DMS 273 (cell line): ENCODE results near the gene IDS.
A peak's percentile ranks its signal among the peaks of the same experiment; 100 is the strongest.
"Not testable (repeated sequence)": the region's sequence is repeated elsewhere in the genome, so short reads cannot be mapped to it uniquely, and the experiment has no call there.

Experiments used
- DNase-seq: peaks from one replicate; lab custom pipeline; 2025; ENCODE audit not compliant: unreplicated experiment; lab: John Stamatoyannopoulos, UW

The IDS gene

DNA sequence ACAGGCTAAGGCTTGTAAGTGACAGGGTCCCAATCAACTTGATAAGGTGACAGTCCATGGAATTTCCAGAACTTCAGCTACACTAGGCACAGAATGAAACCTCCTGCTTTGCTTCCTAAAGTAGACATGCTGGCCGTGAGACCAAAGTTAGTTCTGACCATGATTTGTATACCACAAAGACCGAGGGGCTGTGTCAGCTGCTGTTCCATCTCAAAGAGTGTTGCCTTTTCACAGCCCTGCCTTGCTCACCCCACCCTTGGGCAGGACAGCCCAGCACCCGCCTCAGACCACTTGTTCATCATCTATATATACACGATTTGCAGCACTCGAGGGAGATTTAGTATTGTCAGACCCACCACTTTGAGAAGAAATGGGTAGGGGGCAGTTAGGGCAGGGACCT is 5.3 kb downstream of the IDS start:
- no peak for DNase-seq

GRCh38 chrX:149498767-149499166 is 6.3 kb downstream of the IDS start:
- no peak for DNase-seq

DNA sequence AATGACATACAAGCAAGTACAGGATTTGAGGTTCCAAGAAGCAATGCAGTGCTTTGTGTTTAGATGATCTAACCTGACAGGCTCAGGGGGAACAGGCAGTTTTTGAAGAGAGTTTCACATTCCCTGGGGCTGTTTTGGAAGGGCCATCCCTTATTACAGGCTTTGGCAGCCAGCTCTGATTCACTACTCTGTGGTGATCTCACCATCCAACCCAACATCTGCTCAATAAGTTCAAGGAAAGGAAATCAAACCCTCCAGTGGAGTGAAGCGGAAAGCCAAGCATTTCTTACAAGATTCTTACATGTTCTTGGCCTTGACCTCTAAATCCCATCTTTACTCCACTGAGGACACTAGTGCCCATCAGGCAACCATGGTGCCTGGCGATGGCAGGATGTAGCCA is 7.5 kb downstream of the IDS start:
- DNase-seq: peak; percentile 23

DNA sequence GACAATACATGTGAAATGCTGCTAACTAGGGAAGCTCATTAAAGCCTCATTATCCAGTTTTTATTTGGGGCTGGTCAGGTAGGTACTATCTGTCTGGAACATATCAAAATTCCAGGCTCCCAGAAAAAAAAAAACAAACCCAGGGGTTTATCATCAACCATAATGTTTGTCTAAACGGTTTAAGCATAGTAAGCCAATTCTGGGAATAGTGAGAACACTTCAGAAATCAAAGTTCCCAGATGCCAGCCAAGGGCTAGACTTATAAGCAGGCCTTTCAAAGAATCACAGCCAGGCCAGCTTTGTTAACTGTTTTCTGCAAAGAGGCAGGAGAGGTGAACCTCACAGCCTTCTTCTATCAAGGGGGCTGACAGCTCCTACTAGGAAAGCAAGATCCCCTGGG is 8.1 kb downstream of the IDS start:
- no peak for DNase-seq

GRCh38 chrX:149495573-149496071 is 9.5 kb downstream of the IDS start:
- no peak for DNase-seq

GRCh38 chrX:149494844-149495565 is 10.1 kb downstream of the IDS start:
- DNase-seq: no peak

DNA sequence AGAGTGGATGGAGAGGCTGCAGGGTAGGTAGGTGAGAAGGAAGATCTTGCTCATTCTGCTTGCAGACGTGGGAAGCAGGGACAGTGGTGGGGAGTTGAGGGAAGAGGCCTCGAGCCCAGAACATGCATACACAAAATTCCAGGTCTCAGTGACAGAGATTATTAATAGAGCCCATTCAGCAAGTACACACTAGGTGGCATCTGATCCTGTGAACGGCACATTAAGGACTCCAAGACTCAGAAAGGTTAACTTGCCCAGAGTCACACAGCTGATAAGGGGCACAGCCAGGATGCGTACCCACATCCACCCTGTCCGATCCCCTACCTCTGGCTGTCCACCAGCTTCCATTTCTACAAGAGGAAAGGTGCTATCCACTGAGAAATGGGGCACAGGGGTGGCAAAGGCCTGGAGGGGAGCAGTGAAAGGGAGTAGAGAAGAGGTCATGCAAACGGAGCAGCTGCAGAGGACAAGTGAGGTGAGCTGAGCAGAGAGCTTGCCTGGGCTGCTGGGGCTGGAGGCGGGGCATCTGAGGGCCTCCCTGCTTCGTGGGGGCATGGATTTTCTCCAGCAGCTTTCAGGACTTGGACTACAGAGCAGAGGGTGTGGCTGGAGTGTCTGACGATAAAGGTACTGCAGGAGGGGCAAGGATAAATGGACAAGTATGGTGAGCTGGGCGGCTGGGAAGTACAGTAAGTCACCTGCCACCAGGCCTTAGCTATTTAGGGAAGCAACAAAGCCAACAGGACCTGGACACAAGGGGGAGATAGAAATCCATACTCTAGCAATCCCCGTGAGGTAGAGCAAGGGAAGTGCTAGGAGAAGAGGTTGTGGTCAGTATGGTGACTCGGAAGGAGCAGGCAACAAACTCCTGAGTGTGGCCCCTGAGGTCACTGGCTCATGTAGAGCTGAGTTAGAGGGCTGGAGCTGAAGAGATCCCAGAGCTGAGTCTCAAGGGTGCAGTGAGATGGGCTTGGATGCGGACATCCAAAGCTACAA is 11.2 kb downstream of the IDS start:
- peak; percentile 10 for DNase-seq

DNA sequence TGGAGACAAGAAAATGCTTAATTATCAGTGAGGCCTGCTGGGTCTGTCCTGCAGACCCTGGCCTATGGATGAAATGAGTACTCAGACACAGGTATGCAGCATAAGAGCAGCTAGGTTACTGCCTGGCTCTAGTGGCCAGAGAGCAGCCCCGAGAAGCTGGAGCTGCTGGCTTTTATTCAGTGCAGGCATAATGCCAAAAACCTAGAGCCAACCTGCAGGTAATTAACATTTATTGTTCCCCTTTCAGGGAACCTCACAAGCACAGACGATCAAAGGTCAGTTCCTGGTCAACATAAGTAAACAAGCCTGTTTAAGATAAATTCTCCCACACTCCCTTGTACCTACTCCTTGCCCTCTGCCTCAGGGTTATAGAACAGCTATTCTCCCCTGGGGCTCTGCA is 13.3 kb downstream of the IDS start:
- DNase-seq: no peak

DNA sequence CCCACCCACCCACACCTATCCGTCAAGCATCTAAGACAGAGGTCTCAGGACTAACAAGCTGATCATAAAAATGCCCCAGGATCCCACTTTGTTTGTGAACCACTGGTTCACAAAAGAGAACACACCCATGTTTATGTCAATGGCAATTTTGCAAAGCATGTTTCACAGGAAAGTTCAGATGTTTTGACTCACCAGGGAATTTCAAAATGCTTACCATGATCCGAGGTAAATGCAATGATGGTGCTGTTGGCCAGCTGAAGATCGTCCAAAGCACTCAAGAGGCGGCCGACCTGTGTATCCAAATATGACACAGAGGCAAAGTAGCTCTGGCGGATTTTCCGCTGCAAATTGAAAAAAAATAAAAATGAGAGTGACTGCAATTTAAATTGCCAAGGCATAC is 15.0 kb downstream of the IDS start:
- no peak for DNase-seq

- DNase-seq: peak; percentile 47
These were observed 16.6 kb downstream of the IDS start for GRCh38 chrX:149488411-149489052.

GRCh38 chrX:149488008-149488407 is 17.1 kb downstream of the IDS start:
- DNase-seq: not testable (repeated sequence)

DNA sequence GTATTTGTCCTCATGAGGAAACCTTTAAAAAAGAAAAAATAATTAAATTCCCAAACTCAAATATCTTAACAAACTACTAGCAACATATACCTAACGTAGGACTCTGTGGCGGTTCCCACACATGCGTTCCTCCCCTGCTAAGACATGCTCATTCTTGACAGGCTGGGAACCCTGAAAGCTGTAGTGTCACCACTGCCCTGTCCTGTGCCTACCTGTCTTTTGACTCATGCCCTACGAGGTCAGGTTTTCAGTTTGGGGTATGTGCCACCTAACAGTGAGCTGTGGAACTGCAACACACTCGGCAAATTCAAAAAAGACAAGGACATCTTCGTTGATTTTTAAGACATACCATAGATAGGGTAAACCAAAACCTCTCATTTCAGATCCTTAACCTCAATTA is 17.8 kb downstream of the IDS start:
- DNase-seq: peak; percentile 25

- no peak for DNase-seq
These were observed 28.6 kb downstream of the IDS start for GRCh38 chrX:149476513-149476912.

- no peak for DNase-seq
These were observed 31.1 kb downstream of the IDS start for GRCh38 chrX:149473966-149474365.

DNA sequence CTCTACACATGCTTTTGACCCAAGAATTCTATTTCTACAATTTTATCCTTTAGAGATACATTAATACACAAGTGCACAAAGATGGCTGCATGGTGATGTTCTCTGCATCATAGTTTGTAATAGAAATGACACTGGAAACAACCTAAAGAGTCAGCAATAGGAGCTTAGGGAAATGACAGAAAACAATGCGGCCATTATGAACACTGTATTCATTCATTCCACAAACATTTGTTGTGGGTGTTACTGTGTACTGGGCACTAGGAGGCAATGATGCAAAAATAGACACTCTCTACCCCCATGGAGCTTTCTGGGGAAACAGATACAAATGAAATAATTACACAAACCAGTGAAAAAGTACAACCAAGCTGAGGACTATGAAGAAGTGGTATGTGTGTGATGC is 32.0 kb downstream of the IDS start:
- DNase-seq: no peak

DNA sequence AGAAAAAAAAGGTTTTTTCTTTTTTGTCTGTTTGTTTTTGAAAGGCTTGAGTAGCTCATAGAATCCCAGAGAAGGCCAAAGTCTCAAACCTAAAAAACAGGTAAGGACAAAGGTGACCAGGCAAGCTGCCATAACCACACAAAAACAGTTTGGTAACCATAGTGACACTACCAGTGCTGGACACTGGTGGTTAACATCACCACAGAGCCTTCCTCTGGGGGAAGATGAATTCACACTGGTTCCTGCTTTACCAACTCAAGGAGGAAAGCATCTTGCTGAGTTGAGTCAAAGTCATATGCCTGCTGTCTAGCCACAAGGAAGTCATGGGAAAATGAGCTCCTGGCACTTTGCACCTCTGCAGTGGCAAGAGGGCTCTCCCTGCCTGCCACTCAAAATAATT is 32.5 kb downstream of the IDS start:
- DNase-seq: no peak

DNA sequence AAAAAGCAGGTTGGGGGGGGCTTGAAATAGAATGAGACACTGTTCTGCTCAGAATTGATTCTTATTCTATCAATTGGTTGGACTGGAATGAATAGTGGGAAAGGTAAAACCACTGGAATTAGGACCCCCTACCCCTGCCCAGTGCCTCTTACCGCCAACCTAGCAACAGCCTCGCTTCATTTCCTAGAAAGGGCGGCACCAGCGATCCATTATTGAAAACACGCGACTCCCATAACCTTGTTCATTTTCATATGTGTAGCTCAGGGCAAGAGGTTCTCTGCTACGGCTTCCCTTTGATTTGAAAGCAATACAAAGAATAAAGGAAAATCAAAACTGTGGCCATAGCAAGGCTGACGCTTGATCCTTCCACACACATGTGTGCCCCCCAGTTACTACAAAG is 33.7 kb downstream of the IDS start:
- DNase-seq: no peak

DNA sequence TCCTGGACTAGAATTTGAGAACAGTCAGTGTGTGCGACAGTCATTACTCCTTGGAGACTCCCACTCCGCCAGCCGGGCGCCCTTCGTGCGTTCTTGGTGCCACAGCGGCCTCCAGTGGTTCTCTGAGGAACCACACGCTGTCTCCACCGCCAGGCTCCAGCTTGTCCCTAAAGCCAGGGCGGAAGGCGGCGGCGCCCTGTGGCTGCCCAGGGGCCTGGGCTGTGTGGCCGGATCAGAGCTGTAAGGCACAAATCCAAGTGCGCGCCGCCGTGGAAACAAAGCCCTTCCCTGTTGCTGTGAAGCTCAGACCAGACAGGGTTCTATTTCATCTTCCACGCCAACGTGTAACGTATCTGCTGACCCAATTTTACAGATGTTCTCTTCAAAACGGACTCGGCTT is 34.2 kb downstream of the IDS start:
- DNase-seq: peak; percentile 92

DNA sequence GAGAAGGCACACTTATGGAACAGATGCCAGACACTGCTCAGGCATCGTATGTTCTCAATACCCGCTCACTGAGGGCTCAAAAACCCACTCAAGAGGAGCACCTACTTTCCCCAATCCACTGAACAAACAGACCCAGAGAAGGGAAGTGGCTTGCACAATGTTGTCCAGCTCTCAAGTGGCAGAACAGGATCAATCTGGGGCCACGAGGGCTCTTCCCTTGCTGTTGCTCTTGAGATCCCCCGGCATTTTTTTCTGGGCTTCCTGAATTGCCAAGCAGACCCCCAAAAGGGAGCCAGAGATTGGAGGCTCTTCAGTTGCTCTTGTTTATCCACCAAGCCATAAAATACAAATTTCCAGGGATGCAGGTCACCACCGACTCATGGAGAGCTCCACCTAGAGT is 35.7 kb downstream of the IDS start:
- no peak for DNase-seq

- no peak for DNase-seq
These were observed 37.2 kb downstream of the IDS start for GRCh38 chrX:149467920-149468319.

DNA sequence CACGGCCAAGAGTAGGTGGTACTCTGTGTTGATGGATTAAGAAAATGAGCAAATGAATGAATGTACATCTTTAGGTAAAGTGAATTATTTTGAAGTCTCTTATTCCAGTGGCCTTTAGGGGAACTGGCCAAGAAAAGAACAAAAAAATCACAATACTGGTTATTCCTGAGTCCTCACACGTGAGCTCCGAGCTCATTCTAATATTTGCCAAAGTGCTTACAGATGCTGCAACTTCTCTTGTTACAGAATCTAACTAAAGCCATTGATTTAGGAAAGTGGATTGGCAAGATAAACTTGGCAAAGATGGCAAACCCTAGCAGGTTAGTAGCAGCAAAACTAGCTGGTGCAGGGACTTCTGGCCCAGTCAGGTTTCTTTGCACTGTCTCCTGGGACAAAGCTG is 37.6 kb downstream of the IDS start:
- DNase-seq: no peak

DNA sequence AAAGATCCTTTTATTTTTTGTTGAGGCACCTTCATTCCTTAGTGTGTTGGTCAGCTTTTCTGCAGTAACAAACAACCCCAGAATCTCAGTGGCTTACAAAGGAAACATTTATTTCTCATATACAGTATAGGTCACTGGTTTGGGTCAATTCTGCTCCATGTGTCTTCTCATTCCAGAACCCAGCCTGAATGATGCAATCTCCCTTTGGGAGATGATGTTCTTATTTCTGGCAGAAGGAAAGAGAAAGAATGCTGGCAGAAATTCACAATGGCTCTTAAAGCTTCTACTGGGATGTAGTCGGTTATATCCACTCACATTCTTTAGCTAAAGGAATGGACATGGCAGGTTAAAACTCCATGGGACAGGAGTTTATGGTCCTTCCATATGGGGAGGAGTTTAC is 42.3 kb downstream of the IDS start:
- no peak for DNase-seq
